Measurements from ENCODE around the gene NUFIP2.
"Not testable (repeated sequence)": the region's sequence is repeated elsewhere in the genome, so short reads cannot be mapped to it uniquely, and the experiment has no call there.

NUFIP2 gene

DNA sequence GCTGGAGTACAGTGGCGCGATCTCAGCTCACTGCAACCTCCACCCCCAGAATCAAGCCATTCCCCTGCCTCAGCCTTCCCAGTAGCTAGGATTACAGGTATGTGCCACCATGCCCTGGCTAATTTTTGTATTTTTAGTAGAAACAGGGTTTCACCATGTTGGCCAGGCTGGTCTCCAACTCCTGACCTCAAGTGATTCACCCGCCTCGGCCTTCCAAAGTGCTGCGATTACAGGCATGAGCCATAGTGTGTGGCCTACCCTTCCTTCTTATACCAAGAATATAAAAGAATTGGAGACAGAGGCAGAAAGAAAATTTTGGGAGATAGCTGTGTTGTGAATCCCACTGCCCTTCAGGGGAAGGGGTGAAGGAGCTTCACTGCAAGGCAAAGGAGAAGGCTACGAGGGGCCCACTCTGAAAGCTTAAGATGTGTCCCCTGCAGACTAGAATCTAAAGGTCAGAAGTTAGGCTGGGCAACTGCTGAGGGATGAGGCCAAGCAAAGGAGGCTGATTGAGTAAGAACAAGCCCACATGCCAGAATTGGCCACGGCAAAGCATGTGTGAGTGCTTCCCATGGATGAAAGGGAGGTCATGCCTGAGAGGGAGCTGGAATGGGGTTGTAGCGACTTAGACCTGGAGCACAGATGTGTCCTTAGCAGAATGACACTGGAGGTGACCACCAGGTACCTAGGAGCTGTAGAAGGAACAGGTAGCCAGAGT lies 55.7 kb downstream of the NUFIP2 start:
- no peak for DNase-seq

DNA sequence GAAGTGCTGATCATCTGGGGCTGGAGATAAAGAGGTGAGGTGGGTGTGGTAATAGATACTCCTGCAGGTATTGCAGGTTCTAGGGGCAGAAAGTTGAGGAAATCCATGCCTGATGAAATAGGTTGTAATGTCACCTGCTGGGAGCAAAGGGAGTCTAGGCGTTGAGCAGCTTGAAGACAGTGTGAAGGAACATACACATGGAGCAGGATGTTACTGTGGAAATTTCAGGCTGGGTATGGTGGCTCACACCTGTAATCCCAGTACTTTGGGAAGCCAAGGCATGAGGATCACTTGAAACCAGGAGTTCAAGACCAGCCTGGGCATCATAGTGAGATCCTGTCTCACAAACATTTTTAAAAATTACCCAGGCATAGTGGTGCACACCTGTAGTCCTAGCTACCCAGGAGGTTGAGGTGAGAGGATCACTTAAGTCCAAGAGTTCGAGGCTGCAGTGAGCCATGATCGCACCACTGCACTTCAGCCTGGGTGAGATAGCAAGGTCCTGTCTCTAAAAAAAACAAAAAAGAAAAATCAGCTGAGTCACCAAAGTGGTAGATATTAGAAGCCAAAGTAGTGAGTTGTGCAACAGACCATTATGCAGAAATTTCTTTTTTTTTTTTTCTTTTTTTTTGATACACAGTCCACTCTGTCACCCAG lies 56.3 kb downstream of the NUFIP2 start:
- no peak for DNase-seq

DNA sequence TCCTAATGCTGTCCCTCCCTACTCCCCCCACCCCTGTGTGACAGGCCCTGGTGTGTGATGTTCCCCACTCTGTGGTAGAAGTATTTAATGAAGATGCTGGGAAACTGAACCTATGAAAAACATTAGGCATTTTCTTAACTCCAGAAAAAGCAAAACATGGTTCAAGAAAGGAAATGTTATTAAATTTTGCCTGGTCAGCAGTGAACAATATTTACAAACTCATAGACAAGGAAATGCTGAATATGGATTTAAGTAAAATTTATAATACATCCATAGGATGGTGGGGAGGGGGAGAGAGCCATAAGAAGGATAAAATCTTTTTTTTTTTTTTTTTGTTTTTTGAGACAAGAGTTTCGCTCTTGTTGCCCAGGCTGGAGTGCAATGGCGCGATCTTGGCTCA lies 58.0 kb downstream of the NUFIP2 start:
- no peak for DNase-seq

DNA sequence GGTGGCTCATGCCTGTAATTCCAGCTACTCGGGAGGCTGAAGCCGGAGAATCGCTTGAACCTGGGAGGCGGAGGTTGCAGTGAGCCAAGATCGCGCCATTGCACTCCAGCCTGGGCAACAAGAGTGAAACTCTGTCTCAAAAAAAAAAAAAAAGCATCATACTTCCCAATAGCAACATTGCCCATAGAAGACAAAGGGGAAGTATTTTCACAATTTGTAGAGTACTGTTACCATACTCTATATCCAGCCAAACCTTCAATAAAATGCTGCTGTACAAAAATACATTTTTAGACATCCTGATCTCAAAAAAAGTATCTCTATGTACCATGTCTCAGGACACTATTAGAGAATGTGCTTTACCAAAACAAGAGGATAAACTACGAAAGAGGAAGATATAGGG lies 59.0 kb downstream of the NUFIP2 start:
- not testable (repeated sequence) for DNase-seq

DNA sequence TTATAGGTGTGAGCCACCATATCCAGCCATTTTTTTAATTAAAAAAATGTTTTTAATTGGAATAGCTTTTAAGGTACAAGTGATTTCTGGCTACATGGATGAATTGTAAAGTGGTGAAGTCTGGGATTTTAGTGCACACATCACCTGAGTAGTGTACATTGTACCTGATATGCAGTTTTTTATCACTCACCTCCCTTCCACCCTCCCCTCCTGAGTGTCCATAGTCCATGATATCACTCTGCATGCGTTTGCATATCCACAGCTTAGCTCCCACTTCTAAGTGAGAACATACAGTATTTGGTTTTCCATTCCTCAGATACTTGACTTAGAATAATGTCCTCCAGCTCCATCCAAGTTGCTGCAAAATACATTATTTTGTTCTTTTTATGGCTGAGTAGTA lies 60.6 kb downstream of the NUFIP2 start:
- no peak for DNase-seq

DNA sequence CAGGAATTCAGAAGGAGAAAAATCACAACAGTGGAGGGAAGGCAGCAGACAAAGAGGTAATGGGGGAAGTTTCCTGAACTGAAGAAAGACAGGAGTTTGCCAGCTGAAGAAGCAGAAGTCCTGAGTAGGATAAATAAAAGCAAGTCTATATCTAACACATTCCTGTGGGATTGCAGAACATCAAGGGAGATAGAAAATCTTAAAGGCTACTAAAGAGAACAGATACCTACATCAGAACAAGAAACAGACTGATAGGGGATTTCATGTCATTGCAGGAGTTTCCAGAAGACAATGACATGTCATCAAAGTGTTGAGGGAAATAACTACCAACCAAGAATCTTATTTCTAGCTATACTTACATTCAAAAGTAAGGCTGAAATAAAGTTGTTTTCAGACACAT lies 68.6 kb downstream of the NUFIP2 start:
- DNase-seq, result no peak

DNA sequence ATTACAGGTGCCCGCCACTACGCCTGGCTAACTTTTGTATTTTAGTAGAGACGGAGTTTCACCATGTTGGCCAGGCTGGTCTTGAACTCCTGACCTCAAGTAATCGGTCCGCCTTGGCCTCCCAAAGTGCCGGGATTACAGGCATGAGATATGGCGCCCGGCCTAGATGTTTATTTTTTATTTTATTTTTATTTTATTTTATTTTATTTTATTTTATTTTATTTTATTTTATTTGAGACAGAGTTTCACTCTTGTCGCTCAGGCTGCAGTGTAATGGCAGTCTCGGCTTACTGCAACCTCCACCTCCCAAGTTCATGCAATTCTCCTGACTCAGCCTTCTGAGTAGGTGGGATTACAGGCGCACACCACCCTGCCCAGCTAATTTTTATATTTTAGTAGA lies 72.6 kb downstream of the NUFIP2 start:
- DNase-seq, result not testable (repeated sequence)

DNA sequence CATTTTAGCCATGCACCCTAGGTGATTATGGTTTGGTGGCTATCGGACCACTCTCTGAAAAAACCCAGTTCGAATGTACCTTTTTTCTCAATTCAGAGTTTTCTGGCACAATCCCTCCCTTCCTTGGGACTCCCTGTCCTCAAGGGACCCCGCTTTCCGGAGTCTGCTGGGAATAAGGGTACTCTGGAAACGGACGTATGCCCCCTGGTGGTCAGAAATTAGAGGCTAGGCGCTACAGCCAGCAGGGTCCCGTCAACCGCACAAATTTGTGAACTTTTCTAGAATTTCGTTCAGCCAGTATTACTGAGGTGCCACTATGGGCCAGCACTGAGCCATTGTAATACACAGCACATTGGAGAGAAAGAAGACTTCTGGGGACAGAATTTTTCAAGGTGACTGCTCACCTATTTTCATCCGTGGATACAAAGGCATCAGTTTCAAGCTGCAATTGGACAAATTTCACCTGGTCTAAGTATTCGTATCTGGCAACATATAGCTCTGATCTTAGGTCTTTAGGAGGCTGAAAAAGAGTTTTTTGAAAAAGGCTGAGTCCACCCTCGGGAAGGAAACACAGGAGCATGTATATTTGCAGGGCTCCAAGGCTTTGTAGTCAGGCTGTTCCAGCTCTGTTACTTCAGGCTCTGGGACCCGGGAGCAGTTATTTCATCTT lies 74.4 kb downstream of the NUFIP2 start:
- peak; percentile 61 for DNase-seq

DNA sequence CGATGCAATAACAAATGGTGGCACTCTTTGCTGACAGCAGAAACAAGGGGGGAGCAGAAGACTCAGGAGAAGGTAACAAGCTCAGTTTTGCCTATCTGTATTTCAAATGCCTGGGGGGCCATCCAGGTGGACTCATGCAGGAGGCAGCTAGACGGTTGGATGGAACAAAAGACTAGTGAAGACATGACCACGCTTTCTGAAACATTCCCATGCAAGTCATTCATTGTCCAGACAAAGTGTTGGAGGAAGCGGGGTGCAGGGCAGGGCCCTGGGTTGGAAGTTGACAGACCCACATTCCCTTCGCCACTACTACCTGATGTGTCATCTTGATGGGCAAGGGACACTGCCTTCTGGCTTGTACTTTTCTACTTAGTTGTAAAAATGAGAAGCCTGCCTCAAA lies 77.1 kb downstream of the NUFIP2 start:
- DNase-seq, result no peak

DNA sequence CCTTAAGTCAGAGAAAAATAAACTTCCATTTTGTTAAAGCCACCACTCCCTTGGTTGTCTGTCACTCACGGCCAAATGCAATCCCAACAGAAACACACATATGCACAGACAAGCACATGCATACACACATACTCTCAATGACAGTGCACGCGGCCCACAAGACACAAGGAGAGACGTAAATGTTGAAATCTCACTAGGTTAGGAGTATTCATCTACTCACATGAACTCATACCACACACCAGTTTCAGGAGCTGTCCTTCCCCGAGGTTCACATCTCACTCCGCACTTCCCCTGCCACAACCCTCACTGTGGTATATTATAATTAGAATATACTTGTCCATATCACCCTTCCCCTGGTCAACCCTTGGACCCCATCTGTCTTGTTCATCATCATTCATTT lies 77.8 kb downstream of the NUFIP2 start:
- no peak for DNase-seq

DNA sequence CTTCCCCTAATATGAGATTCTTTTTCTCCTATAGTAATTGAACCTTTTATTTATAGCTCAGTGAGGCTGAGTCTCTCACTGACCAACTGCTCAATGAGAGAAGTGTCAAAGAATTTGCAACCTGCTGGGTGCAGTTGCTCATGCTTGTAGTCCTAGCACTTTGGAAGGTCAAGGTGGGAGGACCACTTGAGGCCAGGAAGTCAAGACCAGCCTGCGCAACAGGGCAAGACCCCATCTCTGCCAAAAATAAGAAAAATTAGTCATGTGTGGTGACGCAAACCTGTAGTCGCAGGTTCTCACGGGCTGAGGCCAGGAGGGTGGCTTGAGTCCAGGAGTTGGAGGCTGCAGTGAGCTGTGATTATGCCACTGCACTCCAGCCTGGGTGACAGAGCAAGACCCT lies 78.2 kb downstream of the NUFIP2 start:
- DNase-seq, result no peak

DNA sequence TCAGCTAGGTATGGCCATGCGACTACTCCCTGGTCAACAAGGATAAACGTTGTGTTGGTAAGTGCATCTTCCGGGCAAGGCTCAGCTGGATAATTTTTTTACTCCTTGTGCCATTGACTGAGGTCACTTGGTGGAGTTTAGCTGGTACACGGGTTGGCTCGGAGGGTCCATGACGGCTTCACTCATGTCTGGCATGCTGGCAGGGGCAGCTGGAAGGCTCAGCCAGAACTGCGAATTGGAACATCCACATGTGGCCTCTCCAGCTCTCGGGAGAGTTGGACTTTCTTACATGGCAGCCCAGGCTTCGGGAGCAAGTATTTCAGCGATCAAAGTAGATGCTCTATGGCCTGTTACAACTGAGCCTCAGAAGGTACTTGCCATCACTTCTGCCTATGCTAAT lies 78.8 kb downstream of the NUFIP2 start:
- no peak for DNase-seq

DNA sequence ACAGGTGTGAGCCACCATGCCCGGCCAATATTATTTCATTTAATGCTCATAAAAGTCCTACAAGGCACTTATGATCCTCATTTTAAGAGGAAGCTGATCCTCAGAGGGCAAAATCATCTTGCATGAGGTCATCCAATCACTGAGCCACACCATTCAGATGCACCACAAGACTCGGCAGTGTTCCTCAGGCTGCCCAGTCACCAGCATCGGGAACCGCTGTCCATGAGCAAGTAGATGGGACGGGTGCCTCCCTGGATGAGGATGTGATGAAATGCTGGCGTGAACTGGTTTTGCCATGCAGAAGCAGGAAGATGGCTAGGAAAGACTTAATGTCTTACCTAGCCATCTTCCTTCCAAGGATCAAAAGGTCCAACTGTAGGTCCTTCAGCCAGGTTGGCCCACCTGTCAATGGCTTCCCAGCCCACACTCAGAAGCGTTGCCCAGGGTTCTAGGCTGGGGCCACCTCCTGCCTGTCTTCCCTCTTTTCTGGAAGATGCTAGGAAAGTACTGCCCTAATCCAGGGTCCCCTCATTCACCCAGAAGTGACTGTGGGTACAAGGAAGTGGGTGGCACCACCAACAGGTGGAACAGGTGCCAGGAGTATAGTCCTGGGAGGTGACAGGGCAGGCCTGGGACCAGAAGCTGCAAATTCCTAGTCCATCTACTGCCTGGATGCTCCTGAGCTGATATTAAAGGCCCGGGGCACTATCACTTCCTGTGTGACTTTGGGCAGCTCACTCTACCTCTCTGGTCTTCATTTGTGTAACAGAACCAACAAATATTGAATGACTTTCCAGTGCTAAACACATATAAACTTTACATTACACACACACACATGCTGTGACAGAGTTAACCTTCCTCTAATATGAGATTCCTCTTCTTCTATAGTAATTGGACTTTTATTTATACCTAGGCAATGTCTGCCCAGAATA lies 79.5 kb downstream of the NUFIP2 start:
- no peak for DNase-seq

DNA sequence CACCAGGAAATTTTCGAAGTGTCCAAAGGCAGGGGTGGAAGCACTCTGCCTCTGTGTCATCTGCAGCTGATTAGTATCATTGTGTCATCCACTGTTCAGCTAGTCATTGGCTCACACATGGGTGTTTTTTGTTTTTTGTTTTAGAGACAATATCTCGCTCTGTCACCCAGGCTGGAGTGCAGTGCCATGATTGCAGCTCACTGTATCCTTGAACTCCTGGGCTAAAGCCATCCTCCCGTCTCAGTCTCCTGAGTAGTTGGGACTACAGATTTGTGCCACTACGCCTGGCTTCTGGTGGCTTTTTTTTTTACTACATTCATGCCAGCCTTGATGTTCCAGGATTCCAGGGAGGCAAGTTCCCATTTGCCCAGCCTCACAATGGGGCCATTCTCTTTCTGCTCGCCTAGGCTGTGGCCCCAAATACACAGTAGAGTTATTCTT lies 81.2 kb downstream of the NUFIP2 start:
- DNase-seq, result no peak

DNA sequence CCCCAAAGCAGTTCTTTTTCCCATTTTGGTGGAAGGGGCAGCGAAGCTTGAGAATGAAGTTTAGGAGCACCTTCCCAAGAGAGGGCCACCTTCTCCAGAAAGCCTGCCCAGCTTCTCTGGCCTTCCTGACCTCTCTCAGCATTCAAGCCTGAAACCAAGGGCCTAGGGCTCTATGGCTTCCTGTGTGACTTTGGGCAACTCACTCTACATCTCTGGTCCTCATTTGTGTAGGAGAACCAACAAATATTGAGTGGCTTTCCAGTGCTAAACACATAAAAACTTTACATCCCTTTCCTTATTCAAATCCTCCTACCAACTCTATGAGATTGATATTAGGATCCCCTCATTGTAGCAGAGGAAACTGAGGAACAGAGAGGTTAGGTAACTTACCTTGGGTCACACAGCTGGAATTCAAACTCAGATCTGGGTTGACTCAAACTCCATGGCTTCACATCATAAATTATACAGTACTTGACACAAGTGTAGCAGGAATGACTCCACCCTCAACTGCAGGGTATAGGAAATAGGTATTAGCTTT lies 81.8 kb downstream of the NUFIP2 start:
- no peak for DNase-seq

DNA sequence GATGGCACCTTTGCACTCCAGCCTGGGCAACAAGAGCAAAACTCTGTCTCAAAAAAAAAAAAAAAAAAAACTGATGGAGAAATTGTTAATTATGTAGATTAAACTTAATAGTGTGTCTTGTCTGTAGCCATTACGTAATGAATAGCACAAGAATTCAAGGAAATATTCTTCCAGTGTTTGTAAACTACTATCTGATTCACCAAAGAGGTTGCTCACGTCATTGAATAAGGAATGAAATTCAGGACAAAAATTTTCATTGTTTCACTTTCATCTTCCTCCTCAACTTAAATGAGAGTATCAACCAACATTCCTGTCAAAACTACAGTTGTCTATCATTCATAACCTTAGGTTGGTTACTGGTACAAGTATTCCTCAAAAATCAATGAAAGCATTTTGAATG lies 83.1 kb downstream of the NUFIP2 start:
- no peak for DNase-seq

DNA sequence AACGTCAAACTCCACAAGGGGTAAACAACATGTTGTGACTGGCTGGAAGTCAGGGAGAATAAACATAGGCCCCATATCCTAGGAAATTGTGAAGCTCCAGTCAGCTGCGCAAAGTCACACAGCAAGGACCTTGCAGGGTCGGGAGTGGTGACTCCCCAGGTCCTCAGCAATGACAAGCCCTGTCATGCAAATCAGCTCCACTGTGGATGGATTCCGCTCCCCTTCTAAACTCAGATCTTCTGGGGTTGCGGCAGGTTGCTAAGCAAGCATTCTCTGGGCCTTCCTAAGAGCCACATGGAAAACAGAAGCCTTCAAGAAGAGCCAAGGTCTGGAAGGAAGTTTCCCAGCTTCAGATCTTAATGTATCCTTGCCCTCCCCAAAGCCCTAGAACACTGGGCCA lies 84.9 kb downstream of the NUFIP2 start:
- no peak for DNase-seq

DNA sequence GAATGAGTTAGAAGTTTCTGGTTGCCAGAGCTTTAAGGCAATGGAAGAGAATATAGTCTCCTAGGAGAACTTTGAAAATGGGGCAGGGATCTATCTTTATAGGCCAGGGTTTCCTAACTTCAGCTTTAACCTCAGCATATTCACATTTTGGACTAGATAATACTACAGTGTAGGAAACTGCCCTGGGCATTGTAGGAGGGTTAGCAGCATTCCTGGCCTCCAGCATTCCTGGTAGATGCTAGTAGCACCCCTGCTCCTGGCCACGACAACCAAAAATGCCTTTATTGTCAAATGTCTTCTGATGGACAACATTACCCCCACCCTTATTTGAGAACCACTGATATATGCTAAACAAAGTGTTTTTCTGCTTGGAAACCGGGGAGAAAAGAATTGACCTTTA lies 86.0 kb downstream of the NUFIP2 start:
- no peak for DNase-seq
